ENCODE data around the gene SESN1. TPM values are rescaled to one million over a fixed set of nuclear protein-coding genes. Genes with fewer than 3 reads are reported as not detected.

The SESN1 gene
- total RNA-seq, 1 donor from 2014 or later, result 63.1 TPM

- no peak for DNase-seq (ENCODE audit: low spot score)
Measured at GRCh38 chr6:108961077-108961476, 133.6 kb downstream of the SESN1 start.

- no peak for DNase-seq (ENCODE audit: low spot score)
Measured at GRCh38 chr6:108960601-108961000, 134.0 kb downstream of the SESN1 start.

- no peak for DNase-seq (ENCODE audit: low spot score)
Measured at GRCh38 chr6:108959972-108960582, 134.6 kb downstream of the SESN1 start.

- no peak for DNase-seq (ENCODE audit: low spot score)
Measured at GRCh38 chr6:108958900-108959770, 135.5 kb downstream of the SESN1 start.

- DNase-seq (ENCODE audit: low spot score), result no peak
Measured at GRCh38 chr6:108957221-108957620, 137.4 kb downstream of the SESN1 start.

- DNase-seq (ENCODE audit: low spot score), result no peak
Measured at GRCh38 chr6:108955329-108955949, 139.2 kb downstream of the SESN1 start.

GRCh38 chr6:108953681-108954080 lies 141.0 kb downstream of the SESN1 start:
- no peak for DNase-seq (ENCODE audit: low spot score)

GRCh38 chr6:108952776-108953486 lies 141.7 kb downstream of the SESN1 start:
- DNase-seq (ENCODE audit: low spot score), result no peak

- DNase-seq (ENCODE audit: low spot score), result peak; percentile 21
Measured at GRCh38 chr6:108951351-108951953, 143.2 kb downstream of the SESN1 start.

GRCh38 chr6:108948181-108948661 lies 146.4 kb downstream of the SESN1 start:
- DNase-seq (ENCODE audit: low spot score), result peak; percentile 55

- peak; percentile 96 for DNase-seq (ENCODE audit: low spot score)
Measured at GRCh38 chr6:108947114-108947854, 147.4 kb downstream of the SESN1 start.

- DNase-seq (ENCODE audit: low spot score), result peak; percentile 34
Measured at GRCh38 chr6:108946695-108947094, 148.0 kb downstream of the SESN1 start.

GRCh38 chr6:108945681-108946159 lies 148.9 kb downstream of the SESN1 start:
- peak; percentile 87 for DNase-seq (ENCODE audit: low spot score)

- DNase-seq (ENCODE audit: low spot score), result peak; percentile 92
Measured at GRCh38 chr6:108944707-108945680, 149.7 kb downstream of the SESN1 start.

GRCh38 chr6:108944071-108944470 lies 150.6 kb downstream of the SESN1 start:
- no peak for DNase-seq (ENCODE audit: low spot score)

GRCh38 chr6:108942556-108943492 lies 151.8 kb downstream of the SESN1 start:
- peak; percentile 33 for DNase-seq (ENCODE audit: low spot score)

GRCh38 chr6:108941859-108942258 lies 152.8 kb downstream of the SESN1 start:
- DNase-seq (ENCODE audit: low spot score), result no peak

GRCh38 chr6:108941281-108941680 lies 153.4 kb downstream of the SESN1 start:
- no peak for DNase-seq (ENCODE audit: low spot score)
